ENCODE results near the gene DHRS1.

- TF ChIP-seq ZBTB44 (tag by site-specific recombination; IDR thresholded peaks at IDR 0.05): no peak
- no peak for TF ChIP-seq CTCF (tag by site-specific recombination; IDR thresholded peaks at IDR 0.05)
- no peak for TF ChIP-seq ZNF157 (tag by site-specific recombination; IDR thresholded peaks at IDR 0.05)
Observed at GRCh38 chr14:24272467-24272866, 27.1 kb downstream of the DHRS1 start.

Data from HEK293 (cell line).